GDM1 (cell line): Measurements from ENCODE around the gene KCNH2.
"Not testable (repeated sequence)": the region's sequence is repeated elsewhere in the genome, so short reads cannot be mapped to it uniquely, and the experiment has no call there.

Experiments used
- DNase-seq: peaks from one replicate; lab custom pipeline; 2025; lab: John Stamatoyannopoulos, UW

The KCNH2 gene, protein sequence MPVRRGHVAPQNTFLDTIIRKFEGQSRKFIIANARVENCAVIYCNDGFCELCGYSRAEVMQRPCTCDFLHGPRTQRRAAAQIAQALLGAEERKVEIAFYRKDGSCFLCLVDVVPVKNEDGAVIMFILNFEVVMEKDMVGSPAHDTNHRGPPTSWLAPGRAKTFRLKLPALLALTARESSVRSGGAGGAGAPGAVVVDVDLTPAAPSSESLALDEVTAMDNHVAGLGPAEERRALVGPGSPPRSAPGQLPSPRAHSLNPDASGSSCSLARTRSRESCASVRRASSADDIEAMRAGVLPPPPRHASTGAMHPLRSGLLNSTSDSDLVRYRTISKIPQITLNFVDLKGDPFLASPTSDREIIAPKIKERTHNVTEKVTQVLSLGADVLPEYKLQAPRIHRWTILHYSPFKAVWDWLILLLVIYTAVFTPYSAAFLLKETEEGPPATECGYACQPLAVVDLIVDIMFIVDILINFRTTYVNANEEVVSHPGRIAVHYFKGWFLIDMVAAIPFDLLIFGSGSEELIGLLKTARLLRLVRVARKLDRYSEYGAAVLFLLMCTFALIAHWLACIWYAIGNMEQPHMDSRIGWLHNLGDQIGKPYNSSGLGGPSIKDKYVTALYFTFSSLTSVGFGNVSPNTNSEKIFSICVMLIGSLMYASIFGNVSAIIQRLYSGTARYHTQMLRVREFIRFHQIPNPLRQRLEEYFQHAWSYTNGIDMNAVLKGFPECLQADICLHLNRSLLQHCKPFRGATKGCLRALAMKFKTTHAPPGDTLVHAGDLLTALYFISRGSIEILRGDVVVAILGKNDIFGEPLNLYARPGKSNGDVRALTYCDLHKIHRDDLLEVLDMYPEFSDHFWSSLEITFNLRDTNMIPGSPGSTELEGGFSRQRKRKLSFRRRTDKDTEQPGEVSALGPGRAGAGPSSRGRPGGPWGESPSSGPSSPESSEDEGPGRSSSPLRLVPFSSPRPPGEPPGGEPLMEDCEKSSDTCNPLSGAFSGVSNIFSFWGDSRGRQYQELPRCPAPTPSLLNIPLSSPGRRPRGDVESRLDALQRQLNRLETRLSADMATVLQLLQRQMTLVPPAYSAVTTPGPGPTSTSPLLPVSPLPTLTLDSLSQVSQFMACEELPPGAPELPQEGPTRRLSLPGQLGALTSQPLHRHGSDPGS

GRCh38 chr7:150978126-150978789 is at the start of gene KCNH2:
Gene KCNH2, minus strand, starts transcription at chr7:150978321. Its CDS starts 408 bp downstream, at chr7:150977913.
- no peak for DNase-seq

- not testable (repeated sequence) for DNase-seq
Measured at GRCh38 chr7:151027728-151028130, 49.6 kb upstream of the KCNH2 start.

- DNase-seq: not testable (repeated sequence)
Measured at GRCh38 chr7:151026771-151027727, 48.9 kb upstream of the KCNH2 start.

GRCh38 chr7:151025924-151026671 is 48.0 kb upstream of the KCNH2 start:
- no peak for DNase-seq

GRCh38 chr7:151024435-151025056 is 46.4 kb upstream of the KCNH2 start, which contains the start of gene ATG9B:
Gene ATG9B, minus strand, starts transcription at chr7:151024494. Its CDS starts 71 bp downstream, at chr7:151024423.
- no peak for DNase-seq

GRCh38 chr7:151023232-151023631 is 45.1 kb upstream of the KCNH2 start:
- no peak for DNase-seq

DNA sequence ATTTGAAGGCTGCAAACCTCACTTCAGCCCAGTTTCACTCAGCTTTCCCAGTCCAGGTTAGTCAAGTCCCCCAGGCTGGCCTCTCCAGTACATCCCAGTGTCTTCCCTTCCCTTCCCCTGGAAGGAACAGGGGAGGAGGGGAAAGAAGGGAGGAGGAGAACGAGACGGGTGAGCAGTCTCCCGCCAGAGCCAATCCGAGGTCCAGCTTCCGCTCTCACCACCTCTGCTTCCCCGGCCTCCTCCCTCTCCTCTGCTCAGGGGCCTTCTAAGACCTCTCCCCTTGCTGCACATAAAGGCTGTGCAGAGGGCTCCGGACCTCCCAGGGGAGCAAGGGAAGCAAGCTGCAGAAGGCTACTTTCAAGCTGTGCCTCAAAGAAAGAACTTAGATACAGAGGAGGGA is 42.1 kb upstream of the KCNH2 start:
- DNase-seq: no peak

DNA sequence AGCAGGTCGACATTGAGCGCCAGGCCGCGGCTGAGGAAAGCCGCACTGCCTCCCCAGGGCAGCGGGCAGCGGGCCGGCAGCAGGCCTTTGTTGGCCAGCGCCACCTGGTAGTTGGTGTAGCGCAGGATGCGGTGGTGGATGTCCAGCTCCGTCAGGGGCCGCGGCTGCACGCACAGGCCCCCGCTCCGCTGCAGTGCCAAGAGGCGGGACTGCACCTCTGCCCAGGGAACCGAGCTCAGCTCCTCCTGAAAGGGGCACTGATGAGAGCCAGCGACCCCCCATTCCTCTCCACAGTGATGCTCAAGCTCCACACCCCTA is 41.0 kb upstream of the KCNH2 start:
- DNase-seq: no peak

DNA sequence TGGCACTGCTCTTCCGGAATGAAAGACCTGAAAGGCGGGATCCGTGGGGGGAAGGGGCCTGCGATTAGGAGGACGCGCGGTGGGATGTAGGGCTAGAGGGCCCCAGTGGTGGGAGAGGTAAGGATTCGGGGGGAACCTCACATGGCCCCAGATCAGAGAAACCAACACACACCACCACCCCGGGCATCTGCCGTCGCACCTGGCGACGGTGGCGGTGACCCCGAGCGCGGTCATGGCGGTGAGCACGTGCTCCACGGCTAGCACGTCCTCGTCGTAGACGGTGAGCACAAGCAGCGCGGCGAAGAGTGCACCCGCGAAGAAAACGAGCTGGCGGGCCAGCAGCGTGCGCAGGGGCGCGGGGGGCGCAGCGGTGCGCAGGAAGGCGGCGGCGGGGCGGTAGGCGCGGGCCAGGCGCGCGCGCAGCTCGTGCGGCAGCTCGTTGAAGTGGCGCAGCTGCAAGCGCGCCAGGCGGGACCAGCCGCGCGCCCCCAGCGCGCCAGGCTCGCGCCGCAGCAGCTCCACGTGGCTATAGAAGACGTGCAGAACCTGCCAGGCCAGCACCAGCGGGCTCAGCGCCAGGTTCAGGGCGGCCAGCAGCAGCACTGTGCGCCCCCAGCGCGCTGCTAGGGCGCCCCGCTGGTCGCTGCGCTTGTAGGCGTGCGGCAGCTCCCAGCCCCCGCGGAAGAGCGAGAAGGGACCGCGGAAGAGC is 40.5 kb upstream of the KCNH2 start:
- no peak for DNase-seq

GRCh38 chr7:151017953-151018420 is 39.9 kb upstream of the KCNH2 start:
- peak; percentile 48 for DNase-seq

- no peak for DNase-seq
Measured at GRCh38 chr7:151017370-151017952, 39.3 kb upstream of the KCNH2 start.

GRCh38 chr7:151016942-151017341 is 38.8 kb upstream of the KCNH2 start:
- no peak for DNase-seq

- DNase-seq: no peak
Measured at GRCh38 chr7:151016505-151016904, 38.4 kb upstream of the KCNH2 start.

DNA sequence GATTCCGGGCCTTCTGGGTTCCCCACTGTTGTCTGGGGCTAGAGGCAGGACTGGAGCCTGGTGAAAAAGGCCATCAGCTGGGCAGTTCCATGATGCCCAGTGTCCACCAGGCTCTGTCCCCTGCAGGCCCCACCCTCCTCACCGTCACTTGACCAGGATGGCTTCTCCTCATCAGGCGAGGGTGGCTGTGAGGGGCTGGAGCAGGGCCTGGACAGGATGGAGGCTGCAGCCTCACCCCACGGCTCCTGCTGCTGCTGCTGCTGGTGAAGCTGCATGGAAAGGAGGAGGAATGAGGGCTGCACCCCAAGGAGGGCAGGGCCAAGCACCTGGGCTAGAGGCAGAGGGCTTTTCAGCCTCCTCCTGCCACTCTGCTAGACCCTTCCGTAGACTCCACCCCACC is 37.8 kb upstream of the KCNH2 start:
- DNase-seq: no peak

DNA sequence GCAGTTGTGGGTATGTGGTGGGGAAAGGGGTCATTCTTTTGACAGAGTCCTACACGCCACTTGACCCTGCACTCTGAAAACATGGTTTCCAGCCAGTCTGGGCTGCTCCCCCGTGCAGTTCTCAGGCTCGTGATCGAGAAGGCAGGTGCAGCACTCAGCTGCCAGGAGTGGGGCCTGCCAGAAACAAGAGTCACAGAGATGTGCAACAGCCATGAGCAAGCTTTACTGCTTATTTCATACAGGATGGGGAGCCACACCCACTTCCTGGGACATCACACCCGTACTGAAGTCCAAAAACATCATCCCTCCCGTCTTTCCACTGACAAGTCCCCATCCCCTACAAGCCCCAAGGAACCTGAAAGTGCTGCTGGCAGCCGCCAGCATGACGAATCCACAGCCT is 36.8 kb upstream of the KCNH2 start:
- no peak for DNase-seq

DNA sequence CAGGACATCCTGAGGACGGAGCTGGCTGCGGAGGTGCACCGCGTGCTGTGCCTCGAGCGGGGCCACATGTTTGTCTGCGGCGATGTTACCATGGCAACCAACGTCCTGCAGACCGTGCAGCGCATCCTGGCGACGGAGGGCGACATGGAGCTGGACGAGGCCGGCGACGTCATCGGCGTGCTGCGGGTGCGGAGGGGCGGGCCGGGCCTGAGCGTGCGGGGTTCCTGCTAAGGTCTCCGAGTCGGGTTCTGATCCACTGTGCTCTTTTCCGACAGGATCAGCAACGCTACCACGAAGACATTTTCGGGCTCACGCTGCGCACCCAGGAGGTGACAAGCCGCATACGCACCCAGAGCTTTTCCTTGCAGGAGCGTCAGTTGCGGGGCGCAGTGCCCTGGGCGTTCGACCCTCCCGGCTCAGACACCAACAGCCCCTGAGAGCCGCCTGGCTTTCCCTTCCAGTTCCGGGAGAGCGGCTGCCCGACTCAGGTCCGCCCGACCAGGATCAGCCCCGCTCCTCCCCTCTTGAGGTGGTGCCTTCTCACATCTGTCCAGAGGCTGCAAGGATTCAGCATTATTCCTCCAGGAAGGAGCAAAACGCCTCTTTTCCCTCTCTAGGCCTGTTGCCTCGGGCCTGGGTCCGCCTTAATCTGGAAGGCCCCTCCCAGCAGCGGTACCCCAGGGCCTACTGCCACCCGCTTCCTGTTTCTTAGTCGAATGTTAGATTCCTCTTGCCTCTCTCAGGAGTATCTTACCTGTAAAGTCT is 35.8 kb upstream of the KCNH2 start:
- no peak for DNase-seq

DNA sequence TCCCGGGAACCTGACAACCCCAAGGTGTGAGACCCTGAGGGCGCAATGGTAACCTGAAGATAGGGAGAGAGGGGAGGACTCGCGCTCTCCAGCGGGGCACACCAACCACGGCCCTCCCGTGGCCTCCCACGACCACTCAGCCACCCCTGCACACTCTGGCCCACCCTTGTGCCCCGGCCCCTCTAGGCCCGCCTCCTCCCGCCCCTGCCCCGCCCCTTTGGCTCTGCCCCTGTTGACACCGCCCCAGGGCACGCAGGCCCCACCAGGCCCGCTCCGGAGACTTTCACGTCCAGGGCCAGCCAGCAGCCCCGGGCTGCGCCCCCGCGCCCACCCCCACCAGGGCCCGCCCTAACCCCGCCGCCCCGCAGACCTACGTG is 35.2 kb upstream of the KCNH2 start:
- no peak for DNase-seq

DNA sequence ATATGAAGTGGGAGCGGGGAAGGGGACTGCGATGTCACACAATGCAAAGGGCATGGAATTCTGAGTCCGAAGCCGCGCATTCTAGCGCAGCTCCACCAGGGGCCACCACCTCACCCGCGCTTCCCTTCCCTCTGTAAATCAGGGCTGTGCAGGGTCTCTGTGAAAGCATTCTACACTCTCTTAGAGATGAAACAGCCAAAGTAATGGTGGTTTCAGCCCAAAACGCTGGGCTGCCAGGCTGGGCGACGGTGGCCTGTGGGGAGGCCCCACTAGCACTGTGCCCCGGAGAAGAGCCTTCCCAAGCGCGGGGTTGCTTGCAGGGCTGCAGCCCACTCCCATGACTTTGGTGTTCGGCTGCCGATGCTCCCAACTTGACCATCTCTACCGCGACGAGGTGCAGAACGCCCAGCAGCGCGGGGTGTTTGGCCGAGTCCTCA is 34.8 kb upstream of the KCNH2 start:
- DNase-seq: no peak
